Fibroblast of skin of right biceps (primary cell): ENCODE results near the gene SUFU.
A peak's percentile ranks its signal among the peaks of the same experiment; 100 is the strongest.
"Not testable (repeated sequence)": the region's sequence is repeated elsewhere in the genome, so short reads cannot be mapped to it uniquely, and the experiment has no call there.

ENCODE experiments used
- DNase-seq: peaks from one replicate; pipeline ENCODE4 v3.0.0-alpha.2; 2013

Gene SUFU

DNA sequence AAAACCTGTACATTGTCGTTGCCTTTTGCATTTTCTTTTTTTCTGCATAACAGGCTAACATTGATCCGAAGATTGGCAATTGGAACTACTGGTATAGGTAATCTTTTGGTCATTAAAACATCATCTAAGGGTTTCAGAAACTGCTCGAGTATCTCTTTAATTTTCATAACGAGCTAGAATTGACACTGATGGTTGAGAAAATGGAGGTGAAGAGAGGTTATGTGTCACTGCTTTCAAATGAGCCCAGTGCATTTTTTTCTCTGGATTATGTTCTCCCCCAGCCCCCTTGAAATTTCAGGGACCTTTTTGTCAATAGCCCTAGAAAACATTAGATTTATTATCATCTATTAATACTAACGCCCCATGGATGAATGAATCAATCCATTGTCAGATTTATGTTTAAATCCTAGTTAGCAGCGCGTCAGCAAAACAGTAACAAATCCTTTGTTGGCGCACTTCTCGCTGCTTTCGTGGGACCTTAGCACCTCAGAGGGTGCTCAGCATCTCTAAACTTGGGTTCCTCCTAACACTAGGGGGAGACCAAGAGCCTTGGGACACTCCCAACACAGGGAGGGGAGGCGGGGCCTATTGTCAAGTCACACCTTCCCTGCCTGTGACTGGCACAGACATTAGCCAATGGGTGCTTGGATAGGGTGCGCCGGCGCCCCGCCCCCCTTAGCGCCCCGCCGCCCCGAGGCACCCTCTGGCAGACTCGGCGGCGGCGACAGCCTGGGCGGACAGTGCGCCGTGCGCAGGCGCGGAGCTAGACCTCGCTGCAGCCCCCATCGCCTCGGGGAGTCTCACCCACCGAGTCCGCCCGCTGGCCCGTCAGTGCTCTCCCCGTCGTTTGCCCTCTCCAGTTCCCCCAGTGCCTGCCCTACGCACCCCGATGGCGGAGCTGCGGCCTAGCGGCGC, at the start of gene SUFU:
TSS of gene SUFU (plus strand) at position 709 of the 915 bp plus-strand sequence. CDS start at position 890, 181 bp downstream.
- peak; percentile 99 for DNase-seq

DNA sequence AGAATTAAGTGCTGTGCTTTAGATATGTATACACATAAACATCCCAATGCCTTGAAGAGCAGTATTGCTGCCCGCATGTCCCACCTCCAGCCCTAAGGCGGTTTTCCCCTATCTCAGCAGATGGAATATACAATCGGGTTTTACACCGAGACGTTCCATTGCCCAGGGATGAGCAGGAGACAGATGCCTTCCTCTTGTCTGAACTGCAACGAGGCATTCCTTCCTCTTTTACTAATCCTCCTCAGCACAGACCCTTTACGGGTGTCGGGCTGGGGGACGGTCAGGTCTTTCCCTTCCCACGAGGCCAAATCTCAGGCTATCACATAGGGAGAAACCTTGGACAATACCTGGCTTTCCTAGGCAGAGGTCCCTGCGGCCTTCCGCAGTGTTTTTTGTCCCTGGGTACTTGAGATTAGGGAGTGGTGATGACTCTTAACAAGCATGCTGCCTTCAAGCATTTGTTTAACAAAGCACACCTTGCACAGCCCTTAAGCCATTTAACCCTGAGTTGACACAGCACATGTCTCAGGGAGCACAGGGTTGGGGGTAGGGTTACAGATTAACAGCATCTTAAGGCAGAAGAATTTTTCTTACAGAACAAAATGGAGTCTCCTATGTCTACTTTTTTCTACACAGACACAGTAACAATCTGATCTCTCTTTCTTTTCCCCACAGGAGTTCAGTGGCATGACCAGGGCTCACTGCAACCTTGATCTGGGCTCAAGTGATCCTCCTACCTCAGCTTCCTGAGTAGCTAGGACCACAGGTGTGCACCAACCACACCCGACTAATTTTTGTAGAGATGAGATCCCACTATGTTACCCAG, 48.9 kb upstream of the SUFU start:
- not testable (repeated sequence) for DNase-seq

DNA sequence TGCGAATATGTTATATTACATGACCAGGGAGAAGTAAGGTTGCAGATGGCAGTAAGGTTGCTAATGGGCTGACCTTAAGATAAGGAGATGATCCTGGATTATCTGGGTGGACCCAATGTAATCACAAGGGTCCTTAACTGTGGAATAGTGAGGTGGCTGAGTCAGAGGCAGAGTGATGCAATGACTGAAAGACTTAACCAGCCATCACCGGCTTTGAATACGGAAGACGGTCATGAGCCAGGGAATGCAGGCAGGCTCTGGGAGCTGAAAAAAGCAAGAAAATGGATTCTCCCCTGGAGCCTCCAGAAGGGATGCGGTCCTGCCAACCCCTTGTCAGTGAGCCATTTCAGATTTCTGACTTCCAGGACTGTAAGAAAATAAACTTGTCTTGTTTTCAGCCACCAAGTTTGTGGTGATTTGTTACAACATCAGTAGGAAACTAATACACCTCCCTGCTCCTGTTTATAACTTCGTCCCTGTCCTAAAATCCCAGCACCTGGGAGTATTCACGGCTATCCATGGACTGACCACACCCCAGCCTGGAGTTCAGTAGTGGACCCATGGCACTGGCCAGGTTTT, 47.8 kb upstream of the SUFU start:
- DNase-seq: peak; percentile 86

DNA sequence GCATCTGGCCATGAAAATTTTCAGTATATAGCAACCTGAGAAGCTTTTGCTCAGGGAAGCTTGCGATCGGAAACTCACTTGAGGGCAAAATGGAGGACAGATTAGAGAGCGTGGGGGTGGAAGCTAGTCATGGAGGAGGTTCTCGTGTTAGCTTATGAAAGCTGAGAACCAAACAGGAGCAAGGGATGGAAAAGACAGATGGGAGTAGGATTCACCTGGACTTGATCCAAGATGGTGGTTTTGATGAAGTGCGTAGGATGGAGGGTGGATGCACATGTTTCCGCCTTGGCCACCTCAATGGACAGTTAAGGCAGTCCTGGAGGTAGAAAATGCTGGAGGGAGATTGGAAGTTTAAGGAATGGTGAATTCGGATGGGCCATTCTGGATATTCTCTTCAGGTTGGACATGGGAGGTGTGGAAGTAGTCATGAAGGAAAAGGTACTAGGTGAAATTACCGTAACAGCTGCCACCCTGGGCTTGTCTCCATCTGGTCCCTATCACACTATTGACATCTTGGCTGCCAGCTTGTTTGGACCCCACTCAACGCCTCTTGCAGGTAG, 46.1 kb upstream of the SUFU start:
- no peak for DNase-seq

DNA sequence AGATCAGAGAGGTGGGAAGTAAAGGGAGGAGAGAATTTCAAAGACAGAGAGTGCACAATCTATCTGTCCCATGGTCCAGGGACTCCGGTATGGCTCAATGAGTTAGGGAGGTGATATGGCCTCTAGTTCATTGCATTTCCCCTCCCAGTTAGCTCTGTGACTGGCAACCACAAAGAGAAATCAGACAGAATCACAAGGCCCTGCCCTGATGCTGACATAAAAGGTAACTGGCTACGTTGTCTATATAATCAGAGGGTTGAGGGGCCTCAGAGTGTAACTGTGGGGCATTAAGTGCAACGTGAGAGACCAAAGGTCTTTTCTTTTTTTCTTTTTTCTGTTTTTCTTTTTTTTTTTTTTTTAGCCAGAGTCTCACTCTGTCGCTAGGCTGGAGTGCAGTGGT, 45.1 kb upstream of the SUFU start:
- DNase-seq: no peak

DNA sequence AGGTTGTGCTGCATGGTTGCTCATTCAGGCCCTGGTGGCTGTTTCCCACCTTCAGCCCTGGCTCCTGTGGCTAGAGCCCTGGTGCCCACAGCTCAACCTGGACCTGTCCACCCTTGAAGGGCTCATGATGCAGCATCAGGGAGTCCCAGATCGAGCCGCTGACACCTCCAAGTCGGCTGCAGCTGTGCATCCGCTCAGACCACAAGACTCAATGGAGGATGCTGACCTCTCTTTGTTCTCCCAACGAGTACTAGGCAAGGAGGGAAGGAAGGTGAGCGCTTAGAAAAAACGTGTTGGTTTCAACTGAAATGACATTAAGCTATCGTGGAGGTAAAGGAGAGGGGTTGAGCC, 43.0 kb upstream of the SUFU start:
- DNase-seq: no peak

DNA sequence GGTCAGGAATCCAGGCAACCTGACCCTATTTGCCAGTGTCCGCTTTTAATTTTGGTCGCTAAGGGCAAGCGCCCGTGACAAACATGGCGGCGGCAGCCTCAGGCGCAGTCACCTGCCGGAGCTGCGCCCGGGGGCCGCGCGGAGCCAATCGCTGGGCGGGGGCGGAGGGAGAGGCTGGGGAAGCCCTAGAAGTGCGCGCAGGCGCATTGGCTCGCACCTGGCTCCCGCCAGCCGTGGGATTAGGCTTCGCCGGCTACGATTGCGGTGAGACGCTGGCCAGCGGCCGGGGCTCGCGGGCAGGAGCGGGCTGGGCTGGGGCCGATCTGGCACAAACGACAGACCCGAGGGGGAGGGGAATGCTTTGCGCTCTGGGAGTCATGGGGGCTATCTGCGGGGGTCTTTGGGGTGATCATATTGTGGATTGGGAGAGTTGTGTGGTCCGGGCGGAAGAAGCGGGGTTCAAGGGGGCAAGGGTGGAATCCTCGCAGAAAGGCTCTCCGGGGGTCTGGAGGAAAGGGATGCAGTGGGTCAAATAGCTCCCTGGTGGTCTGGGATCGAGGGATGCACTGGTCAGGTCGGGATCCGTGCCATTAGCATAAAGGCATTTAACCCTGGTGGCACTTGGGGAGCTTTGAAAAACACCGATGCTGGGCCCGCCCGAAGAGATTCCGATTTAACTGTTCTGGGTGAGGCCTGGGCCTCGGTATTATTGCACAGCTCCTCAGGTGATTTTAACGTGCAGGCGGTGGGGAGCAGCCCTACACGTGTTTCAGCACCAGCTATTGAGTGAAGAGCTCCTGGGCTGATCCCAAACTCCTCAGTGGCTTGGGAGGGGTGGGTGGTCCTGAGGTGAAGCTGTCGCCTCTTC, 42.4 kb upstream of the SUFU start:
- peak; percentile 80 for DNase-seq

DNA sequence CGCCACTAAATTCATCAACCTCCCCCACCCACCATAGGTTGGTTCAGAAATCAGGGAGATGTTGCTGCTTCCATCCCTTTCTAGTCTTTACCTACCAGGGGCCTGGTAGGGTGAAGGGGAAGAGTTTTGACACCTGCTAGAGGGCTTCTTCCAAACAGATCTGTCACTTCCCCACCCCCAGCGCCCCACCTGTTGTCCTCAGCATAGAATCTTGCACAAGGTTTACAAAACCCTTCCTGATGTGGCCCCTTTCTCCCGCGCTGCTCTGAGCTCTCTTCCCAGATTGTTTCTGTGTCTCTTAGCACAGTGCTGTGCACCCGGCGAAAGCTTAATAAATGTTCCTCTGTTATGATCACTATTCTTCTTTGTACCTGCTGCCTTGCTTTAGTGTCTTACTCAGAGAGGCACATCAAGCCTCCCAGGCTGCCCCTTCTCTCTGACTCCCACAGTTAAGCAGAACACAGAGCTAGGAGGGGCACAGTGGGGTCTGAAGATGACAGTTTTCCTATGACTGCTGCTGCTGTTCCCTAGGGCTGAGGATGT, 41.2 kb upstream of the SUFU start:
- DNase-seq: no peak

DNA sequence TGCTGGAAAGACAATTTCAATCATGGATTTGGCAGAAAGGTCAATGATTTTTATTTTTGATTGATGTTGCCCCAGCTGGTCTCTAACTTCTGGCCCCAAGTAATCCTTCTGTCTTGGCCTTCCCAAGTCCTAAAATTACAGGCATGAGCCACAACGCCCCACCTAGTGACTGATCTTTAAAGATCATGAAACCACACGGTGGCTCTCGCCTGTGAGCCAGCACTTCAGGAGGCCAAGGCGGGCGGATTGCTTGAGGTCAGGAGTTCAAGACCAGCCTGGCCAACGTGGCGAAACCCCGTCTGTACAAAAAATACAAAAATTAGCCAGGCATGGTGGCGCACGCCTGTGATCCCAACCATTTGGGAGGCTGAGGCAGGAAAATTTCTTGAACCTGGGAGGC, 39.8 kb upstream of the SUFU start:
- no peak for DNase-seq

DNA sequence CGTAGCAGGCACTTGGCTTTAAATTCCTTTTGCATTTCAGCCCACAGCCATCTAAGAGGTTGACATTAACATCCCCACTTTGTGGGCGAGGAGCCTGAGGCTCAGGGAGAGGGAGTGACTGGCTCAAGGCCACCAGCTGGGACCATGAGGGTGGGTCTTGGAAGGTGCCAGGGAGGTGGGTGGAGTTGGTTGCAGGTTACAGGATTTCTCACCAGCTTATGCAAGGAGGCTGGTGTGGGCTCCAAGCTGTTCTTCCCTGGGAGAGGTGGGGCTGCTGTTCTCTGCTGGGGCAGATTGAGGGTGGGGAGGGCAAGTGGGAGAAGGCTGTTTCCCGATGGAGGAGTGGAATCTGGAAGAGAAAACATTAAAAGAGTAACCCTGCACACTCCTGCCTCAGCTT, 38.3 kb upstream of the SUFU start:
- no peak for DNase-seq

DNA sequence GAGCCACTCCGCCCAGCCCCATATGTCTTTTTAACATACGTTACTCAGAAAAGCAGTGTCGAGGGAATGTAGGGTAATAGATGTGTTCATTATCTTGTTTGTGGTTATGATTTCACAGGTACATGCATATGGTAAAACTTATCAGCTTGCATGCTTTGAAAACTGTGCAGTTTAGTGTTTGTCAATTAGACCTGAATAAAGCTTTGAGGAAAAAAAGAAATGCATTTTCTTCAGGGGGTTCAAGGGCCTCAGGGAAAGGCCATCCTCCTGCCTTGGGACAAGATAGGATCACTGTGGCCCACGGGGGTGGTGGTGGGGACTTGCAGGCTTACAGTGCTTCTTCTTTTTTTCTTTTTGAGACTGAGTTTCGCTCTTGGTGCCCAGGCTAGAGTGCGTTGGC, 36.5 kb upstream of the SUFU start:
- no peak for DNase-seq

DNA sequence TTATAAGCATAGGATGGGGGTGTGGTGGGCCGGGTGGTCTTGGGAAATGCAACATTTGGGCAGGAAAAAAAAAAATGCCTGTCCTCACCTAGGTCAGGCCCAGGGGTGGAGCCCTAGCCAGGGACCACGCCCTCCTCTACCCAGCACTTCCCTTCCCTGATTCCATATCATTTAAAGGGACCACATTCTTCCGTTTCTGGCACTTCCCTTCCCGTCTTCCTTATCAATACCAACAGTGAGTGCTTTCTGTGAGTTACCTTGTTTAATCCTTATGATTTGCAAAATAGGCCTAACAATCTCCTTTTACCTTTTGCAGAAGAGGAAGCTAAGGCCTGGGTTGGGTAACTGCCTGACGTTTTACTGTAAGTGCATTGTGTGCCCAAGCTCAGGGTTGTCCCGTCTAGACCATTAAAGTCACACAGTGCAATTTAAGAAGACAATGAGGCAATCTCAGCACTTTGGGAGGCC, 35.8 kb upstream of the SUFU start:
- DNase-seq: no peak

DNA sequence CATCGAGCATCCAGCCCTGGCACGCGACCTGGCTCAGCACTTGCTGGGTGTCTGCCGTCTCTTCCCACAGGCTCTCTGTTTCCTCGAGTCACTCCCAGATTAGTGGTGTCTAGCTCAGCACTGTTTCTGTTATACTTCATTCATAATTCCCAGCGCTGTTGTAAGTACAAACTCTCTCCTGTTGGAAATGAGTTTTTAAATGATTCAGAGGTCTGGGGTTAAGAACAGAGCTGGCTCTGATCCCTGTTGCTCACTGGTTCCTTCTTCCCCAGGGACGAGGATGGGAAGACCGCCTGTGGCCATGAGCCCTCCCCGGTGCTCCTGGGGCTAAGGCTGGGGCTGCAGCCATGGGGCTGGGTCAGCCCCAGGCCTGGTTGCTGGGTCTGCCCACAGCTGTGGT, 35.1 kb upstream of the SUFU start:
- peak; percentile 20 for DNase-seq

DNA sequence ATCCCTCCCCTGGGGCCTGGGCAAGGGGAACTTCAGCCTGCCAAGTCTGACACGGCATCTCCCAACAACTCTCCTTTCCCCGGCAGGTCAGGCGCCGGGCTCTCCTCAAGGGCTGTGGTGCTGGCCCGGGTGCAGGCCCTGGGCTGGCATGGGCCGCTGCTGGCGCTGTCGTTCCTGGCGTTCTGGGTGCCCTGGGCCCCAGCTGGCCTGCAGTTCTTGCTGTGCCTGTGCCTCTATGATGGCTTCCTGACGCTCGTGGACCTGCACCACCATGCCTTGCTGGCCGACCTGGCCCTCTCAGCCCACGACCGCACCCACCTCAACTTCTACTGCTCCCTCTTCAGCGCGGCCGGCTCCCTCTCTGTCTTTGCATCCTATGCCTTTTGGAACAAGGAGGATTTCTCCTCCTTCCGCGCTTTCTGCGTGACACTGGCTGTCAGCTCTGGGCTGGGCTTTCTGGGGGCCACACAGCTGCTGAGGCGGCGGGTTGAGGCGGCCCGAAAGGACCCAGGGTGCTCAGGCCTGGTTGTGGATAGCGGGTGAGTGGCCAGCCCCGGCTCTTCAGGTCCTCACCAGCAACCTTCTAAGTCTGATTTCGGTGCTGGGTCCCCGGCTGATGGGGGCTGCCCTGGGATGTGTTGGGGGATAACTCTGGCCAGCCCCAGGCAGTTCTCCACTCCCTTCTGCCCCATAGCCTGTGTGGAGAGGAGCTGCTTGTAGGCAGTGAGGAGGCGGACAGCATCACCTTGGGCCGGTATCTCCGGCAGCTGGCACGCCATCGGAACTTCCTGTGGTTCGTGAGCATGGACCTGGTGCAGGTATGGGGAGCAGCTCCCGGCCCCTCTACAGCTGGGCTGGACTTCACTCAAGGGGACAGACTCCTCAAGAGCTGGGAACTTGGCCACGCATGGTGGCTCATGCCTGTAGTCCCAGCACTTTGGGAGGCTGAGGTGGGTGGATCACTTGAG, 32.9 kb upstream of the SUFU start:
- no peak for DNase-seq

DNA sequence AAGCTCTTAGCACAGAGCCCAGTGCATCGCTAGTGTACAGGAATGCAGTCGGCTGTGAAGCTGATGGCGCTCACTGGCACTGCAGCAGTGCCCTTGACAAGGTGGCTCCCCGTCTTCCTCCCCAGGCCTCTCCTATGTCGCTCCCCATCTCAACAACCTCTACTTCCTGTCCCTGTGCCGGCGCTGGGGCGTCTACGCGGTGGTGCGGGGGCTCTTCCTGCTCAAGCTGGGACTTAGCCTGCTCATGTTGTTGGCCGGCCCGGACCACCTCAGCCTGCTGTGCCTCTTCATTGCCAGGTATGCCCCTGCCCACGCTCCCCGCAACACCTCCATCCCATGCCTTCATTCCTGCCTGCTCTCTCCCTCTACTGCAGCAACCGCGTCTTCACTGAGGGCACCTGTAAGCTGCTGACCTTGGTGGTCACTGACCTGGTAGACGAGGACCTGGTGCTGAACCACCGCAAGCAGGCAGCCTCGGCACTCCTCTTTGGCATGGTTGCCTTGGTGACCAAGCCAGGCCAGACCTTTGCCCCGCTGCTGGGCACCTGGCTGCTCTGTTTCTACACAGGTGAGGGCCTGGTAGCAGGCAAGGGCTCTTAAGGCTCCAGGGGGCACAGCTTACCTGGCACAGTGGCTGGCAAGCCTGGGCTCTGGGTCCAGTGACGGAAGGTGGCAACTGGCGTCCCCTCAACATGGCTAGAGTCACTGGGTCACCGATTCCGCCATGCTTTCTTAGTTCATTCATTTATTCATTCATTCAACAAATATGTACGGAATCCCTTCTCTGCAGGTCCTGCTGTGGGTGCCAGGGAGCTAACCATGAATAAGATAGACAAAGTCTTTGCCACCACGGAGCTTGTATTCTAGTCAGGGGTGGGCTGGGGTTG, 30.1 kb upstream of the SUFU start:
- no peak for DNase-seq

DNA sequence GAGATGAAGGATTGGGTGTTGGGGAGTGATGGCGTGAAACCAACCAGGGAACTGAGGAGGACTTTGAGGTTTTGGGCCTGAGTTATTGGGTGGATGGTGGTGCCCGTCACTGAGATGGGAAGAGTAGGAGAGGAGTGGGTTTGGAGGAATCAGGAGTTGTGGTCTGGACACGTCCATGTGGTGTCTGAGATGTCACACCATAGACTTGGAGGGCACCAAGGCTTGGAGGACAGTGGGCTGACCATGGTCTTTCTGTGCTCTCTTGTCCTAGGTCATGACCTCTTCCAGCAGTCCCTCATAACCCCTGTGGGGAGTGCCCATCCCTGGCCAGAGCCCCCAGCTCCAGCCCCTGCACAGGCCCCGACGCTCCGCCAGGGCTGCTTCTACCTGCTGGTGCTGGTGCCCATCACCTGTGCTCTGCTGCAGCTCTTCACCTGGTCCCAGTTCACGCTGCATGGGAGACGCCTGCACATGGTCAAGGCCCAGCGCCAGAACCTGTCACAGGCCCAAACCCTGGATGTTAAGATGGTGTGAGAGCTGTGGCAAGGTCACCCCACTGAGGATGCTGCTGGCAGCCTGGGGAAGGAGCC, 28.2 kb upstream of the SUFU start:
- no peak for DNase-seq

DNA sequence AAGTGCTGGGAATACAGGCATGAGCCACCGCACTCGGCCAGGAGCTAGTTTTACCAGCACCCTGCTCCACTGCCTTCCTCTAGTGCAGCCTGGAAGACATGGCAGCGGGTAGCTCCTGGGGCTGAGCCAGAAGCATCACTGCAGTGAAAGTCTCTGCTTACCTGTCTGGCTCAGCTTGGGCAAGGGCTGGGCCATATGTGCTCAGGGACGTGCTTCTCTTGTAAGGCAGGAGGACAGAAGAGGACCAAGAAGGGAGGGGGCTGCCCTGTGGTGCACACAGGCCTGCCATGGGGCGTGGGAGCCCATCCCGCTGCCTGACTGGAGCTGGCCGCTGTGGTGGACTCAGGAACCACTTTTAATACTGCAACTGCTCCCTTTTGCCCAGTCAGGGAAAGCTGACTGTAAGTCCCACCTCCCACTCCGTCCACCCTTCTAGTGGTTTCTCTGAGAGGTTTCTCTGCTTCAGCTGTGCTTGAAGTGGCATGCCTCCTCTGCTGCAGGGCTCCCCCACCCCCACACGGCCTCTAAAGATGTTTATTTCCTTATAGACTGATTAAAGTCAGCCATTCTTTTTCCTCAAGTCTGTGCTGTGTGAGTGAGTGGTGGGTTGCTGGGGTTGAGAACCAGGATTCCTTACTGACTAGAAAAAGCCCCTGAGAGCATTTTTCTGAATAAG, 27.2 kb upstream of the SUFU start:
- no peak for DNase-seq

DNA sequence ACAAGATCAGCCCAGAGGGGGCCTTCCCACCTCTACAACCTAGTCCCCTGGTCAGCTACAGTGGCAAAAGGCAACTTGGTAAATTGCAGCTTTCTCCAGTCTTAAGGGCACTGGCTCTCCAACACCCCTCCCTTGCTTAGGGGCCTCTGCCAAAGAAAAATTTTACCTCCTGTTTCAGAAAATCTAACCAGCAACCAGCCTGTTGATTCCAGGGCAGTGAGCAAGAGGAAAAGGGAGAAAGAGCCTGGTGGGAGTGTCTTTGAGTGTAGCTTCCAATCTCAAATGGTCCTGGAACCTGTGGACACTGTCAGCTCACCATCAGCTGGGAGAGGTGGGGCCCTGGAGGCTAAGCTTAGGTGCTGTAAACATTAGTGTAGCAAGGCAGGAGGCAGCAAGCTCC, 24.1 kb upstream of the SUFU start:
- no peak for DNase-seq

DNA sequence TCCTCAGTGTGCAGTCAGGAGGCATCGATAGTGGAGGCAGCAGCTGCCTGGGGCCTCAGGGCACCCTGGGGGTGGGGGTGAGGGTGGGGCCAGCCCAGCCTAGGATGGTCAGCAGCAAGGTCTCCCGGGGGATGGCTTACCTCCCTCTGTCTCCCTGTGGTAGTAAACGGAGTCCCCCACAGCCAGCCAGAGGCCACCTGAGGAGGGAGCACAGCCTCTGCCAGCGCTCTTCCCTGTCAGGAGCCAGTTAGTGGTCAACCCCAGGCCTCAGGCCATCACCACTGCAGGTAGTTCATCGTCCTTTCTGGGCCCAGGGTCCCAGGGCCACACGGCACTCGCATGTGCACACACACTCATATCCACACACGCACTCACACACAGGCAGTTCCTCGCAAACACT, 23.4 kb upstream of the SUFU start:
- DNase-seq: no peak
